ENCODE measurements around the gene LUZP2.
"Not testable (repeated sequence)": the region's sequence is repeated elsewhere in the genome, so short reads cannot be mapped to it uniquely, and the experiment has no call there.

LUZP2 gene

DNA sequence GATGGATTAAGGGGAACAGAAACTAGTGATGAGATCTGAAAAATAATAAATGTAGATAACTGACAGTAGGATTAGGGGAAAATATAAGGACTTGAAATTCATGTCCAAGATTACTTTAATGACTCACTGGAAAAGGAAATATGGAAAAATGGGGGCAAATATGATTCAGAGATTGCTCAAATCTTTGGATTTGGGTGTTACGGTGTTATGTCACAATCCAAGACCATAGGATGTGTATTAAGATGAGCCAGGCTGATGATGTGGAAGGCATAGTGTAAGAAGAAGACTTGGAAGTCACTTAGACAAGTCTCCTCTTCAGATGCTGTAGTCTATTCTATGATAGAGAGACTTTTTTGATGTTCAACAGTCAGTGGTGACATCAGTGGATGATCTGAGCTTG, 323.7 kb downstream of the LUZP2 start:
- no peak for DNase-seq (ENCODE audit: low read depth in 2 of 2)

DNA sequence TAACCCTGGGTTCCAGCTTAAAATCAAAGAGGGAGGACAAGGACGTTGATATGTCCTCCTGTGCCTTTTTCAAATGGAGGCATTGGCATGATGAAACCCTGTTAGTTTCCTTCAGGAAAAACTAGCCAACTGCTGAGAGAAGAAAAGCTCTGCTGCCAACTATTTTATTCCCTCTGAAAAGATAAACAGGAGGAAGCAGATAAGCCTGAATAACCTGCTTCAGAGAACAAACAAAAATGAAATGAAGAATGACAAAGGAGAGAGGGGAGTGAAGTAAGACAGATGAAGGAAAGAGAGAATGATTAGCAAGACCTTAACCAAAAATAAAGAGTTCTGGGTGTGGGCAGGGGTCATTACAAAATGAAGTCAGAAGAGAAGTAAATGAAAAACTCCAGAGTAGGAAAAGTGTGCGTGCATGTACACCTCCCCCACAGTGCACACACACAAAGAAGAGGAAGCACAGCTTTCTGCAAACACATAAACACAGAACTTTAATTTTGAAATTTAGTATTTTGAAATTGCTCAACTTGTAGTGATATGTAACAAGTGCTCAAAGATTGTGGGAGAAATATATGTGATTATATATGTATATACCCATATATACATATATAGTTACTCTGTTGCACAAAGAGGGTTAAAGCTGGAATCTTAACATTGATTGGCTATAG, 332.2 kb downstream of the LUZP2 start:
- no peak for DNase-seq (ENCODE audit: low read depth in 2 of 2)

DNA sequence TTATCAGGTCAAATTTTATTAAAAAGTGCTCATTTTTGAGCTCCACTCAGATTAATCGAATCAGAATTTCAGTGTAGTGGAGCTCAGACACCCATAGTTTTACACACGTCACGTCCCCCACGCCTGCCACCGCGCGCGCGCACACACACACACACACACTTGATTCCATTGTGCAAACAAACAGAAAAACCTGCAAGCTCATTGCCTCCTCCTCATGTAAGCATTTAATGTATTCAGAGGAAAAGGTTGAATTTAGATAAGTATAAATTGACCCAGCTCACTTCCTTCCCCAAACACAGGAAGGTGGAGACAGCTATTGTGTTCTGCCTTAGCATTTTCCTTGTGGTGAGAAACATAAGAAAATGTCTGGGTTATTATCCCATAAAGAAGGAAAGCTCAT, 336.7 kb downstream of the LUZP2 start:
- no peak for DNase-seq (ENCODE audit: low read depth in 2 of 2)

DNA sequence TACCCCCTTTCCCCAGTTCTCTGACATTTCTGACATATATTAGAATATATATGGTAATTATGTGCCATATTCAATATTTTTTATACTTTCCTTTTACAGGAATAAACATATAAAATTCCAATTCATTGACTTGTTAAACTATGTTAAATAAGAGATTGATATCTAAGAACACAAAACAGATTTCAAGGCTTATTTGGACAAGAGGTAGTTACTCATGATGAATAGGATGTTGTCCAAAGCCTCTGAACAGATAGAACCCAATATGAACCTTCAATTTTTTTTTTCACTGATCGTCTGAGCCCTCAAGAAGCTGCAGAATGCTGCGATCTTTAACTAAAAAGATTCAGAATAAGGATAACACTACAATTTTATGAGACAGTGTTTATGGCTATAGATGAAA, 340.3 kb downstream of the LUZP2 start:
- DNase-seq (ENCODE audit: low read depth in 2 of 2): no peak

DNA sequence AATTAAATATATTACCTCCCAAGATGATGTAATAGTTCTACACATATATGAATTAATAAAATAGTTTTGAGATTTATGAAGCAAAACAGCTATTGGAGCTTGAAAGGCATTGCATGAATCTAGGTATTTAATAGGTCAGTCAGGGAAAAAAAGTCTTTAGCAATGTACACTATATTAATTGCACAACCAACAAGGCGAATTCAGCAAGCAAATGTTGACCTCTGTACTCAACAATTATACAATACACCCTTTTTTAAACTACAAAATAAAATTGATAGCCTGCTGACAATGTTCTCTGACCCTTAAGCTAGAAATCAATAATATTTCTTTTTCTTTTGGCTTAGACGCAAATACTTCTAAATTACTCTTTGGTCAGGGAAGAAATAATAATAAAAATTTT, 345.5 kb downstream of the LUZP2 start:
- DNase-seq (ENCODE audit: low read depth in 2 of 2): no peak

DNA sequence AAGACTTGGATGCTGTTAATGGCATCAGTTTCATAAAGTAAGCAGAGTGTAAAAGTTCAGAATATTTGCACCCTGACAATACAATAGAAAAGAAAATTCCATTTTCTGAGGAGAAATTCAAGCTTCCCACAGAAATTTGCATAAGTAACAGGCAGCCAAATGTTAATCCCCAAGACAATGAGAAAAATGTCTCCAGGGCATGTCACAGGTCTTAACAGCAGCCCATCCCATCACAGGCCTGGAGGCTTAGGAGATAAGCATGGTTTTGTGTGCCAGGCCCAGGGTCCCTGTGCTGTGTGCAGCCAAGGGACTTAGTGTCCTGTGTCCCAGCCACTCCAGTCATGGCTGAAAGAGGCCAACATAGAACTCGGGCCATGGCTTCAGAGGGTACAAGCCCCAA, 347.6 kb downstream of the LUZP2 start:
- DNase-seq (ENCODE audit: low read depth in 2 of 2): no peak

DNA sequence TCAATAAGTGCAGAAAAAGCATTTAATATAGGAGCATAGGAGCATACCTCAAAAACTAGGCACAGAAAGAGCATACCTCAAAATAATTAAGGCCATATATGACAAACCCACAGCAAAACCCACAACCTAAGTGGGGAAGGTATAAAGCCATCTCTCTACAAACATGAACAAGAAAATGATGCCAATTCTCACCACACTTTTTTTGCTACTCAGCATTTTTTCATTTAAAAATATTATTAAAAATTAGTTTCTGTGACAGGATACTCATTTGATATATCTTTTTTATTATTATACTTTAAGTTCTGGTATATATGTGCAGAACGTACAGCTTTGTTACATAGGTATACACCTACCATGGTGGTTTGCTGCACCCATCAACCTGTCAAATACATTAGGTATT, 352.0 kb downstream of the LUZP2 start:
- no peak for DNase-seq (ENCODE audit: low read depth in 2 of 2)

DNA sequence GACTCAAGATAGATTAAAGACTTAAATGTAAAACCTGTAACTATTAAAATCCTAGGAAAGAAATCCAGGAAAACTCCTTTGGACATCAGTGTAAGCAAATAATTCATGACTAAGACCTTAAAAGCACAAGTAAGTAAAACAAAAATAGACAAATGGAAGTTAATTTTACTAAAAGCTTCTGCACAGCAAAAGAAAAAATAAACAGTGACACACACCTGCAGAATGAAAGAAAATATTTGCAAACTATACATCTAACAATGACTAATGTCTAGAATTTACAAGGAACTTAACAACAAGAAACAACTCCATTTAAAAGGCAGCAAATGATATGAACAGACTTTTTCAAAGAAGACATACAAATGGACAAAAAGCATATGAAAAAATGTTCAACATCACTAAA, 359.1 kb downstream of the LUZP2 start:
- no peak for DNase-seq (ENCODE audit: low read depth in 2 of 2)

DNA sequence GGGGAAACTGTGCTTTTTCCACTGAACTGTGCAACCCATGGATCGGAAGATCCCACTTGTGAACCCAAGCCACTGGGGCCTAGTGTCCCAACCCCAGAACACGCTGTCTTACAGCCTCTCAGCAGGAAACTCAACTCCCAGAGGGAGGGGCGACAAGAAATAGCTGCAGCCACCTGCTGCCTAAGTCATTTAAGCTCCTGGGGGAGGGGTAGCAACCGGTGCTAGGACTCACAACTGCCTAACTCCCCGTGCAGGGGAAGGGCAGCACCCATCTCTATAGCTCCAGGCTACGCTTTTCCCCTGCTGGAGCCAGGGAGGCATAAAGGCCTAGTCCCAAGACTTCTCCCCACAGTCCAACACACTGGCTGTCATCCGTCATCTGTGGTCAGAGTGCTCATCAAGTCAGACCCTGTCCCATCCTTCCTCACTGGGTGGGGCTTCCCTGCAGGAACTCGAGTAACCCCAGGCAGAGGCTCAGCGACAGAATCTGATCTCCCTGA, 363.0 kb downstream of the LUZP2 start:
- DNase-seq (ENCODE audit: low read depth in 2 of 2): no peak

DNA sequence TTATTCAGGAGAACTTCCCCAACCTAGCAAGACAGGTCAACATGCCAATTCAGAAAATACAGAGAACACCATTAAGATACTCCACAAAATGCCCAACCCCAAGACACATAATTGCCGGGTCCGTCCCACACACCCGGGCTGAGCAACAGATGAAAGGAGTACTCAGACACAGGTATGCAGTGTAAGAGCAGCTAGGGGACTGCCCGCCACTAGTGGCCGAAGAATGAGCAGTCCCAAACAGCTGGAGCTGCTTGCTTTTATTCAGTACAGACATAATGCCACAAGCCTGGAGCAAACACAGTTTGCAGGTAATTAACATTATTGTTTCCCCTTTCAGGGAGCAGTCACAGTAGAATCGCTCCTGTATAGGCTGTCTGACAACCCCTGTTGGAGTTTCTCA, 364.6 kb downstream of the LUZP2 start:
- no peak for DNase-seq (ENCODE audit: low read depth in 2 of 2)

DNA sequence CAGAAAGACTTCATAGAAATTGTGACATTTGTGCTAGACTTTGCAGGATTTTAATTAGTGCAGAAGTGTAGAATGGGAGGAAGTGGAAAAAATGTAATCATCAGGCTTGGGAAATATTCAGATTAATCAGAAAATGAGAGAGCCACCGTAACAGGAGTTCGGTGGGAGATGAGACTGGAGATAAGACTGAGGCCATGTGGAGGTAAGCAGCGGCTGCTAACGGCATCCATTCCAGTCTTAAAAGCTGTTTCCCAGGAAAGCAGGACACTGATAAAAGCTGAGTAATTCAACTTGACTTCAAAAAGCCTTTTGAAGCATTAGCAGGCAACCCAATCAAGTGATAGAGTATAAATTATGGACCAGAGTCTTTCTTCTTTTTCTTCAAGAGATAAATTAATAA, 369.9 kb downstream of the LUZP2 start:
- DNase-seq (ENCODE audit: low read depth in 2 of 2): no peak

DNA sequence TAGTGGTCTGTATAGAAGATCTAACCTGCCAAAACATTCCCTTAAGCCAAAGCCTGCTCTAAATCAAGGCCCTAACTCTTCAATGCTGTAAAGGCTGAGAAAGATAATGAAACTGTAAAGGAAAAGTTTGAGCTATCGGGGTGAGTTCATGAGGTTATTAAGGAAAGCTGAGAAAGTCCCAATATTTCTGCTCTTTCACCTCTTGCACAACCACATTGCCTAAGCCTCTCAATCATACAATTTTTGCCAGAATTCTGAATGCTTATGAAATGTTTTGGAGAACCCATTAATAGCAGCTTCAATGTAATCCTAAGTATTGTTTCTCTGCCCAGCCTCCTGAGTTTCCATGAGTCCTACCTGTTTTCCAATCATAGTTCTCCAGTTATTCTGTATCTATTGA, 373.2 kb downstream of the LUZP2 start:
- DNase-seq (ENCODE audit: low read depth in 2 of 2): no peak

DNA sequence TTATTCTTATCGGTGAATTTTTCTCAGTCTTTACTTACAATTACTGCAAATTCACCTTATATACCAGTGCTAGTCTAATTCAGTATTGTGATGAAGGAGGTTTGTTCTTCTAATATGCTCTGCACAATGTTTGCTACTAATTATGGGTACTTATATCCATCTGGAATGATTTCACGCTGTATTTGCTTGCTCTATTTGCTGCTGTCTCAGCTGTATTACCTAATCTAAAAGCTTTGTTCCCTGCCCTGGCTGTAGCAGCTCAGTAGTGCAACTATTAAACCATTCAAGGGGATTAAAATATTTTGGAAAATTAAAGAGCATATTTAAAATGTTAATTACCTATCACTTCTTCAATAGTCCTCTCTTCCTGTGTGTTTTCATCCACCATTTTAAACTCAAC, 375.3 kb downstream of the LUZP2 start:
- DNase-seq (ENCODE audit: low read depth in 2 of 2): no peak

DNA sequence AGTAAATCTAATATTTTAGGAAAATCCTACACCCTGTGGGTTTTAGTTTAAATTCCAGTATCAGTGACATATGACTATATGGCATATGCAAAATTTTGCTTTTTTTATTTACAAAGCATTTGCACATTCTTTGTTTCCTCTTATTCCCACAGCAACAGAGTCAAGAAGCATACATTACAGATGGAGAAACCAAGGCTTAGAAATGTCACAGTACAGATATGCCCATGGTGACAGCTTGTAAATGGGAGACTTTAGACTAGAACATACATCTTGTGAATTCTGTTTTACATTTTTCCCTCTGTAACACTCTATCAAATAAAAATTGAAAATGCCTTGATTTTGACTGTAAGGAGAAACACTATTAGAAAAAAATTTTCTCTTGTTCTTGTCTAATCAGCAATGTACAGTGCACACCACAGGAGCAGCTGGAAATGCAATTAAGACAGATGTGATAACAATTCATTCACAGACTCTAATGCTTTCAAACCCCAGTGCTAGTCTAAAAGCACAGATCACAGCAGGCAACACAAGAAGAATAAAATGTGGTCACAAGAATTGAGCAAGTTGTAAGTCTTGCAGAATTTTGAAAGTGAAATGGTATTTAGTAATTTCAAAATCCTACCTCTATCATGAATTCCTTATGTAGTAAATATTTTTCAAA, 375.9 kb downstream of the LUZP2 start:
- no peak for DNase-seq (ENCODE audit: low read depth in 2 of 2)

DNA sequence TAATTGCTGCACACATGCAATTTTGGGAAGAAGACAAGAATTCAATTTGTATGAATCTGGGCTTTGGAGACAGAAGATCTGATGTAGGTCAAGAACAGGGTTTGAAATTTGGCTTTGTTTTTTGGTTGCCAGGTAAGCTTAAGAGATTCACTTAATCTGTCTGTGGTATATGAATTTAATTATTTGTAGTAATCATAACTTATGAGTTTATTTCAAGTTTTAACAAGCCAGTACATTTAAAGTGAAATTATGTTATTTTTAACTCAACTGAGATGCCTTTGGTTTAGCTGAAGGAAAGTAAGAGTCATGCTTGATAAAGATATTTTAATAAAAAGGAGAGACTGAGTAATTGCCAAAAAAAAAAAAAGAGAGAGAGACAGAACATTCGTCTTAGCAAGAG, 384.1 kb downstream of the LUZP2 start:
- DNase-seq (ENCODE audit: low read depth in 2 of 2): no peak

DNA sequence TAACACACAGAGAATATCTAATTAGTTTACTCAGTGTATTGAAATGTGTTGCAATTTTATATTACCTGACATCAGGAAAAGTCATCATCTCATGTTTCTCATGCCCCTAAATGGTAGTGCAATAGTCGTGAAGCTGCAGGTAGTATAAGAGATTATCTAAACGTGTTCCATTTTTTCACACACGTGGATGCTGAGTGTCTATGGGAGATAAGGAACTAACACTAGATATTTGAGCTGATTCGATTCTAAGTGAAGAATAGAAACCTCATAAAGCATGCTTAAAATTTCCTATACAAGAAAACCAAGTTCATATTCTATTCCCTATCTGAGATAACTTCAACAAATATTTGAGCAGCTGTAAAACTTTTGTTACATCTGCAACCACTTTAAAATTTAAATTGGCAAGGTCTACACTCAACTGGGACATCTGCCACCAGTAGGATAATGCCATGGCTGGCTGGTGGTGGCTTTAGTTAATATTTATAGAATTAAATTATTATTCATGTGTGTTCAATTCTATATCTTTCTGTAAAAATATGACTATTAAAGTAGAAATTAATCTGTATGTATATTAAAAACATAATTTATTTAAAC, 388.8 kb downstream of the LUZP2 start:
- no peak for DNase-seq (ENCODE audit: low read depth in 2 of 2)

DNA sequence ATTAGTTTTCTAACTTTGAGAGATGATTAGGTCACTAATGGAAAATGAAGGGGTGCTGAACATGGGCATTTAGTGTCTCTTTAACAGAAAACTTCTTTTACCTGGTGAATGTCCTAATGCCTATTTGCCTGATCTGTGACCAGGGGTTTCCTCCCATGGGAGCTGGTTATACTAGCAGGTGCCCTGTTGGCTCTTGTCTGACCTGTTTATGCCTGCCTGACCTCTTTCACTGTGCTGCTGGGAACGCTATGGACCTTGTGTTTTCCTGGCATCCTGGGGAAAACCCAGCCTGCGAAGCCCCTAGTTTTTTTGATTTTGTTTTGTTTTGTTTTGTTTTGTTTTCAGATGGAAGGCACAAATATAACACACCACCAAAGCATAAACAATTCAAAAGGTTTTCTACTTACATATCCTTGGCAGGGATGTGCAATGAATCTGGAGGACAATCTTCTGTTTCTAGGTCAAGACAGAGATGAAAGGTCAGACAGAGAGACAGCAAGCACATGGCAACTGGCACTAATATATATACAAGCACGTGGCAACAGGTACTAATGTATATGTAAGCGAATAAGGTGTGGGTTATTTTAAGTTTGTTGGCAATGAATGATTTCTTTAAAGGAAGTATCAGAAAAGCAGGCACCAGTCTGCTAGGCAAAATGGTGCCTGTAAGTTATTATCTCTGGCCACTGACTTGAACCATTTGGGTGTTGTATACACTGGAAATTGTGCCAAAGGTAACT, 390.2 kb downstream of the LUZP2 start:
- DNase-seq (ENCODE audit: low read depth in 2 of 2): no peak

DNA sequence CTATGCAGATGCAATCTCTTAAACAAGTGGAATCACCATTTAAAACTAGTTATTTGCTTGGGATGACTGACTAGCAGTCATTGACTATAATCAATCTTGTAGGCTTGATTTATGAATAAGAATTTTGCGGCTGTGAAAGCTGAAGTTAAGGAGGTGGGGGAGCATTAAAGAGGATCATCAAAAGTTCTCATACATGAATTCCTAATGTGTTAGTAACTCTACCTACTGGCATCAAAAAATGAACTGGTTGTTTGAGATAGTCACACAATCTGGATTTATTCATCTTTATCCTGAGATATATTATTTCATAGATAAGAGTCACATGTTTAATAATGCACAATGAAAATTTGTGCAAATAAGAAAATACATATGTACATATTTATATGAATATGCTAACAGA, 393.6 kb downstream of the LUZP2 start:
- DNase-seq (ENCODE audit: low read depth in 2 of 2): no peak

DNA sequence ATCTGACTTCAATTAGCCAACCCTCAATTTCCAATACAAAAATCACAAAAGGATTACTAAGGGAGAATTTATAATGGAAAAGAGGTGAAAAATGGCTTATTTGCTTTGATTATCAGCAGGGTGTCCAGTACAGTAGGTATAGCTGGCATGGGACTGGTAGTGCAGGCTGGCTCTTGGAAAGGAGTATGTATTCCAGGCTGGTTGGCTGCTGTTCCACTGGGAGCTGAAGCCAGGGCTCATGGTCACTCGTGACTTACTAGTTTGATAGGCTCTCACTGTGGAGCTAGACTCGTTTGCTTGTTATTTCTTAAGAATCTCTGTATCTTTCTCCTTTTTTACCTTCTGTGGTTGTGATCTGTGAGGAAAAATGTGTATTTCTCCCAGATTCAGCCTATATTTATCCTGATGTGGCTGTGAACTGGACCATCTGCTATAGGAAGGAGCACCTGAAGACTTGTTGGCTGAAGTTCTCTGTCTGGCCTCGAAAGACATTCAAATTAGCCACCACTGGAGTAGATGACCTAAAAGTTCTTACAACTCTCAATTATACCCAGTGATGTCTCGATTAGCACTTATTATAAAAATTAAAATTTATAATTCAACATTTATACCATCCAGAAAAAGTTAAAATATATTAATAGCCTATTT, 395.1 kb downstream of the LUZP2 start:
- DNase-seq (ENCODE audit: low read depth in 2 of 2): not testable (repeated sequence)

DNA sequence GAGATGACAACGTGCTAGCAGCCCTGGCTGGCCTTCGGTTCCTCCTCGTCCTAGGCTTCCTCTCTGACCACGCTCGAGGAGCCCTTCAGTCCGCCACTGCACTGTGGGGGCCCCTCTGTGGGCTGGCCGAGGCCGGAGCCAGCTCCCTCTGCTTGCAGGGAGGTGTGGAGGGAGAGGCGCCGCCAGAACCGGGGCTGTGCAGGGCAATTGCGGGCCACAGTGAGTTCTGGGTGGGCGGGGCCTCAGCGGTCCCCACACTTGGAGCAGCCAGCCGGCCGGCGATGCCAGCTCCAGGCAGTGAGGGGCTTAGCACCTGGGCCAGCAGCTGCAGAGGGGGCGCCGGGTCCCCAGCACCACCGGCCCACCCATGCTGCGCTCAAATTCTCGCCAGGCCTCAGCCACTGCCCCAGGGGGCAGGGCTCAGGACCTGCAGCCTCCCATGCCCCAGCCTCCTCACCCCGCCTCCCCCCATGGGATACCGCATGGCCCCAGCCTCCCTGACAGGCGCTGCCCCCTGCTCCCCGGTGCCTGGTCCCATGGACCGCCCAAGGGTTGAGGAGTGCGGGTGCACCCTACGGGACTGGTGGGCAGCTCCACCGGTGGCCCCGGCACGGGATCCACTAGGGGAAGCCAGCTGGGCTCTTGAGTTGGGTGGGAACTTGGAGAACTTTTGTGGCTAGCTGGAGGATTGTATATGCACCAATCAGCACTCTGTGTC, 399.4 kb downstream of the LUZP2 start:
- no peak for DNase-seq (ENCODE audit: low read depth in 2 of 2)

DNA sequence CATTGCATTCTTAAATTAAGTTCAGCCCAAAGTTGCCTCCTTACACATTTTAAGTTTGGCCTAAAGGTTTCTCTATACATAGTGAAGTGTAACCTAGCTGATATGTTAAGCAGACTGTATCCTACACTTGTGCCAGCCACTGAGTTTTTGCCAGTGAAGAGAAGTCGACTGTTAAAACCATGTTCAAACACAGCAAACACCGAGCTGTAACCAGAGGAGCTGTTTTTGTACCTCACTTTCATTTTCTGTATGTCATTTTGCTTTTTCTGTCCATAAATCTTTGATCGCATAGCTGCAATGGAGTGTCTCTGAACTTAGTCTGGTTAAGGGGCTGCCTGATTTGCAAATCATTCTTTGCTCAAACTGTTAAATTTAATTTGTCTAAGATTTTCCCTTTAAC, 403.7 kb downstream of the LUZP2 start:
- no peak for DNase-seq (ENCODE audit: low read depth in 2 of 2)
